ENCODE measurements around the gene PLPPR4. TPM values are rescaled to one million over a fixed set of nuclear protein-coding genes. Genes with fewer than 3 reads are reported as not detected.

PLPPR4 gene
- total RNA-seq, 2 experiments from 2014 or later, result not detected

DNA sequence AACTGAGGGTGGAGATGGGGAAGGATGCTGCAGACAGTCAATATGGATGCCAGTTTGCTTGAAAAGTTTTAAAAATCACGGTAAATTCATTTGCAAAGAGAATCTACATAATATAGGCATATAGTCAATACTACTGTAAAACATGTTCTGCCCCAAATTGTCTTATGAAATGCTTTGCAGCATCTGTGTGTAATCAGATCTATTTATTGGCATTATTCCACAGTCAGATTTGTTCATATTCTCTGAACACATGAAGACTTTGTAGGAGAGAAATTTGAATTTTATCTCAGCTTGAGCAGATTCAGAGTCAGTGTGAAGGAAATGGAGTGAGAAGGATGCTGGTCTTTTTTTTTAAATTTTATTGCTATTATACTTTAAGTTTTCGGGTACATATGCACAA is 88.5 kb downstream of the PLPPR4 start:
- Mint-ChIP-seq H3K4me1 (ENCODE audit: low read depth) (no peaks in the 10 kb centered on the region), H3K36me3 (ENCODE audit: low read depth) (no peaks in the 10 kb centered on the region), H3K9me3 (no peaks in the 10 kb centered on the region), H3K27me3 (no peaks in the 10 kb centered on the region), H3K4me3 (no peak overlapping the region), H3K27ac (no peak overlapping the region)
- H3K36me3 ChIP-seq (ENCODE audit: insufficient read depth, low read length), result no peaks in the 10 kb centered on the region
- ATAC-seq (ENCODE audit: poor library complexity) (no peak), DNase-seq (no peak)
- no peaks in the 10 kb centered on the region for H3K4me1 ChIP-seq (ENCODE audit: insufficient read depth, low read length)
- TF ChIP-seq, protein P1, sequence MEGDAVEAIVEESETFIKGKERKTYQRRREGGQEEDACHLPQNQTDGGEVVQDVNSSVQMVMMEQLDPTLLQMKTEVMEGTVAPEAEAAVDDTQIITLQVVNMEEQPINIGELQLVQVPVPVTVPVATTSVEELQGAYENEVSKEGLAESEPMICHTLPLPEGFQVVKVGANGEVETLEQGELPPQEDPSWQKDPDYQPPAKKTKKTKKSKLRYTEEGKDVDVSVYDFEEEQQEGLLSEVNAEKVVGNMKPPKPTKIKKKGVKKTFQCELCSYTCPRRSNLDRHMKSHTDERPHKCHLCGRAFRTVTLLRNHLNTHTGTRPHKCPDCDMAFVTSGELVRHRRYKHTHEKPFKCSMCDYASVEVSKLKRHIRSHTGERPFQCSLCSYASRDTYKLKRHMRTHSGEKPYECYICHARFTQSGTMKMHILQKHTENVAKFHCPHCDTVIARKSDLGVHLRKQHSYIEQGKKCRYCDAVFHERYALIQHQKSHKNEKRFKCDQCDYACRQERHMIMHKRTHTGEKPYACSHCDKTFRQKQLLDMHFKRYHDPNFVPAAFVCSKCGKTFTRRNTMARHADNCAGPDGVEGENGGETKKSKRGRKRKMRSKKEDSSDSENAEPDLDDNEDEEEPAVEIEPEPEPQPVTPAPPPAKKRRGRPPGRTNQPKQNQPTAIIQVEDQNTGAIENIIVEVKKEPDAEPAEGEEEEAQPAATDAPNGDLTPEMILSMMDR (IDR thresholded peaks at IDR 0.05), result no peak
- CTCF ChIA-PET, result no interaction called here
- intact Hi-C loops (cut with DNase I, micrococcal nuclease), result no loop called here
- H3K9me3 ChIP-seq (ENCODE audit: control insufficient read depth in 1 of 2, insufficient read depth in 1 of 2, low read length in 2 of 2), result no peaks in the 10 kb centered on the region
- H3K27ac ChIP-seq (ENCODE audit: low read depth in 1 of 2, low read length in 2 of 2), result no peak overlapping the region
- no peak overlapping the region for H3K4me3 ChIP-seq (ENCODE audit: low read length)
- POLR2A ChIA-PET, result no interaction called here
- no peaks in the 10 kb centered on the region for H3K27me3 ChIP-seq (ENCODE audit: control insufficient read depth in 1 of 2, insufficient read depth in 2 of 2, low read length in 2 of 2)

DNA sequence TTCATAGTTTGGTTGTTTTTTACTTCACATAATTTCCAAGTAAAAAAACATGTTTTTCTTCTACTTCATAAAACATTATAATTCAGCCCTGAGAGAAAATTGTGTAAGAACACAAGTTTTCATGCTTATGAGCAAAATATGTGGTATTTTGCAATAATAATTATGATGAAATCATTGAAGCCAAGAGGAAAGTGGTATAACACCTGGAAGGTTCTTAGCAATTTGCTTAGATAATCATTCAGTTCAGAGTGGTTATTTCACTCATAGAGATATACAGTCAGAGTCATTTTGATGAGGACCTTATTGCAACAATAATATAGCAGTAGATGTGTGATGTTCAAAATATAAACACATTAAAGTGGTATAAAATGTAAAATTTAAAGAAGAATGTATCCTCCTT is 94.5 kb downstream of the PLPPR4 start:
- Mint-ChIP-seq H3K27ac (no peak overlapping the region), H3K4me1 (ENCODE audit: low read depth) (no peaks in the 10 kb centered on the region), H3K36me3 (ENCODE audit: low read depth) (no peaks in the 10 kb centered on the region), H3K9me3 (no peaks in the 10 kb centered on the region), H3K4me3 (no peak overlapping the region), H3K27me3 (no peaks in the 10 kb centered on the region)
- no peak overlapping the region for H3K27ac ChIP-seq (ENCODE audit: low read depth in 1 of 2, low read length in 2 of 2)
- DNase-seq, result no peak
- no peaks in the 10 kb centered on the region for H3K27me3 ChIP-seq (ENCODE audit: control insufficient read depth in 1 of 2, insufficient read depth in 2 of 2, low read length in 2 of 2)
- H3K36me3 ChIP-seq (ENCODE audit: insufficient read depth, low read length), result no peaks in the 10 kb centered on the region
- intact Hi-C loops (cut with DNase I, micrococcal nuclease), result no loop called here
- ATAC-seq (ENCODE audit: poor library complexity), result no peak
- no peaks in the 10 kb centered on the region for H3K4me1 ChIP-seq (ENCODE audit: insufficient read depth, low read length)
- ChIA-PET POLR2A (no interaction called here), CTCF (no interaction called here)
- H3K9me3 ChIP-seq (ENCODE audit: control insufficient read depth in 1 of 2, insufficient read depth in 1 of 2, low read length in 2 of 2), result no peaks in the 10 kb centered on the region
- TF ChIP-seq, protein P1 (IDR thresholded peaks at IDR 0.05), result no peak
- H3K4me3 ChIP-seq (ENCODE audit: low read length), result no peak overlapping the region

Measured in CD4-positive, alpha-beta T cell (primary cell).